Measurements from ENCODE around the gene MARK2. TPM values are rescaled to one million over a fixed set of nuclear protein-coding genes. Genes with fewer than 3 reads are reported as not detected.

Gene MARK2
- total RNA-seq, 1 experiment from 2014 or later: 39.8 TPM

- ChIA-PET POLR2A (interaction anchor here (1.1 to 1.6 kb wide), 3 partner anchors 15 to 81 kb away, joined by 3 to 7 read pairs (median 4); partner anchors contain the start of gene MARK2), CTCF (interaction anchor here (0.7 to 2.7 kb wide), 5 partner anchors 13 to 82 kb away, joined by 4 to 24 read pairs (median 5); no protein-coding TSS in a partner anchor)
- peak overlapping the region; percentile 61 for H2AFZ ChIP-seq (ENCODE audit: low read depth, low read length, poor library complexity, severe bottlenecking)
Measured at GRCh38 chr11:63919267-63920125, 80.6 kb downstream of the MARK2 start.

More at GRCh38 chr11:63919267-63920125, 80.6 kb downstream of the MARK2 start:
- Histone ChIP-seq H3K27me3 (ENCODE audit: insufficient read depth, low read length) (no peaks in the 10 kb centered on the region), H4K20me1 (ENCODE audit: insufficient read depth) (no peaks in the 10 kb centered on the region), H3K9me2 (ENCODE audit: insufficient read depth) (no peaks in the 10 kb centered on the region), H3K9me3 (ENCODE audit: control insufficient read depth in 1 of 2, insufficient read depth in 1 of 2, low read depth in 1 of 2, low read length in 2 of 2) (no peaks in the 10 kb centered on the region), H3K79me2 (ENCODE audit: insufficient read depth, low read length) (no peaks in the 10 kb centered on the region), H3K4me1 (ENCODE audit: control insufficient read depth in 1 of 2, insufficient read depth in 2 of 2, low read length in 2 of 2) (peaks cover 30 to 55% of the 10 kb centered on the region in 2 experiments), H3K9ac (ENCODE audit: low read length) (peak overlapping the region; percentile 83), H3K27ac (ENCODE audit: low read depth, low read length) (peak overlapping the region; percentile 98), H3K4me2 (ENCODE audit: low read length) (peak overlapping the region; percentile 94), H3K4me3 (replicated peaks in 1 of 2; ENCODE audit: low read depth in 1 of 2, low read length in 2 of 2) (peak overlapping the region; percentile 55 to 64), H3K36me3 (ENCODE audit: control insufficient read depth in 1 of 2, insufficient read depth in 2 of 2, low read length in 2 of 2) (no peaks in the 10 kb centered on the region)
- peak; percentile 30 for TF ChIP-seq YY1 (IDR thresholded peaks at IDR 0.05; ENCODE audit: extremely low read depth, insufficient replicate concordance, low read depth, low read length)
- no peak for TF ChIP-seq FOSL1 (IDR thresholded peaks at IDR 0.05; ENCODE audit: low read depth)
- TF ChIP-seq, protein P1, sequence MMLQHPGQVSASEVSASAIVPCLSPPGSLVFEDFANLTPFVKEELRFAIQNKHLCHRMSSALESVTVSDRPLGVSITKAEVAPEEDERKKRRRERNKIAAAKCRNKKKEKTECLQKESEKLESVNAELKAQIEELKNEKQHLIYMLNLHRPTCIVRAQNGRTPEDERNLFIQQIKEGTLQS (IDR thresholded peaks at IDR 0.05): no peak
- TF ChIP-seq ELF1 (IDR thresholded peaks at IDR 0.05; ENCODE audit: borderline replicate concordance, low read depth): no peak
- no peak for TF ChIP-seq EGR1 (IDR thresholded peaks at IDR 0.05; ENCODE audit: low read depth)
- TF ChIP-seq POLR2AphosphoS5 (IDR thresholded peaks at IDR 0.05; ENCODE audit: low read depth, low read length): peak; percentile 64; the same call in 1 of the 2 replicates
- TF ChIP-seq JUND (IDR thresholded peaks at IDR 0.05): no peak
- peak; percentile 55; the same call in 1 of the 2 replicates for TF ChIP-seq ZFX (IDR thresholded peaks at IDR 0.05)
- TF ChIP-seq ZBTB33 (IDR thresholded peaks at IDR 0.05; ENCODE audit: extremely low read depth, insufficient replicate concordance, low read length): no peak
- peak; percentile 15 for TF ChIP-seq POLR2A (IDR thresholded peaks at IDR 0.05; ENCODE audit: borderline replicate concordance, extremely low read depth, insufficient read depth, insufficient read length)
- RAD21 ChIA-PET (ENCODE audit: low non-redundant PET in 1 of 2, low total read pairs in 2 of 2, uncharacterized antibody in 2 of 2, unreplicated experiment in 2 of 2): interaction anchor here (0.9 kb wide), 2 partner anchors 26 kb away, joined by 3 read pairs; no protein-coding TSS in a partner anchor
- TSS peak; percentile 68 for BruUV-seq (replicated peaks)
- ATAC-seq: peak; percentile 28
- intact Hi-C loops (cut with micrococcal nuclease): loop anchor here (1.0 kb wide), 1 partner anchor 19 kb away; no protein-coding TSS in a partner anchor
- DNase-seq (ENCODE audit: low read depth, low spot score): no peak
